SJCRH30 (cell line): ENCODE results near the gene KDSR. TPM values are rescaled to one million over a fixed set of nuclear protein-coding genes. Genes with fewer than 3 reads are reported as not detected.

Source experiments
- DNase-seq, 2 experiments: peaks; one replicate each; pipeline ENCODE4 v3.0.0-alpha.2; 2015 to 2020
- H3K27ac ChIP-seq: fragments of 250-450 bp; sonication (Bioruptor Pico); 2 replicates; pipeline ENCODE4 v1.5.1; 2020; ENCODE audit warnings: mild to moderate bottlenecking, moderate library complexity
- H3K27me3 ChIP-seq: fragments of 250-450 bp; sonication (Bioruptor Pico); 2 replicates; pipeline ENCODE4 v1.5.1; 2020; ENCODE audit warnings: mild to moderate bottlenecking, moderate library complexity
- H3K36me3 ChIP-seq: fragments of 250-450 bp; sonication (Bioruptor Pico); 2 replicates; pipeline ENCODE4 v1.5.1; 2020; ENCODE audit warnings: mild to moderate bottlenecking, moderate library complexity
- H3K4me1 ChIP-seq: fragments of 250-450 bp; sonication (Bioruptor Pico); 2 replicates; pipeline ENCODE4 v1.5.1; 2020; ENCODE audit warnings: mild to moderate bottlenecking, moderate library complexity
- H3K4me3 ChIP-seq: fragments of 250-450 bp; sonication (Bioruptor Pico); 2 replicates; pipeline ENCODE4 v1.5.1; 2020; ENCODE audit warnings: mild to moderate bottlenecking, moderate library complexity
- H3K9me3 ChIP-seq: fragments of 250-450 bp; sonication (Bioruptor Pico); replicated peaks from 2 replicates; pipeline ENCODE4 v1.5.1; 2020; ENCODE audit warnings: mild to moderate bottlenecking, moderate library complexity
- total RNA-seq: library from RNA; depleted of rRNA; stranded (reverse); fragments of >200 nt; shearing (Covaris generic); gene quantifications from 2 replicates; pipeline ENCODE4 v1.2.3, GENCODE V29; 2014

KDSR gene
- total RNA-seq, 1 experiment from 2014 or later, result 15.3 TPM

- Histone ChIP-seq H3K4me3 (no peak overlapping the region), H3K27me3 (no peaks in the 10 kb centered on the region), H3K4me1 (no peaks in the 10 kb centered on the region), H3K36me3 (no peaks in the 10 kb centered on the region), H3K9me3 (no peaks in the 10 kb centered on the region), H3K27ac (no peak overlapping the region)
- no peak for DNase-seq
Measured at GRCh38 chr18:63311118-63312018, 55.6 kb downstream of the KDSR start.

- H3K36me3 ChIP-seq, result no peaks in the 10 kb centered on the region
- H3K4me3 ChIP-seq, result no peak overlapping the region
- H3K27ac ChIP-seq, result no peak overlapping the region
- H3K9me3 ChIP-seq, result no peaks in the 10 kb centered on the region
- no peak for DNase-seq
- H3K27me3 ChIP-seq, result no peaks in the 10 kb centered on the region
- no peaks in the 10 kb centered on the region for H3K4me1 ChIP-seq
Measured at GRCh38 chr18:63309422-63309821, 57.6 kb downstream of the KDSR start.

GRCh38 chr18:63307551-63308200, 59.3 kb downstream of the KDSR start:
- Histone ChIP-seq H3K36me3 (no peaks in the 10 kb centered on the region), H3K27me3 (no peaks in the 10 kb centered on the region), H3K4me3 (no peak overlapping the region), H3K27ac (no peak overlapping the region), H3K9me3 (no peaks in the 10 kb centered on the region), H3K4me1 (no peaks in the 10 kb centered on the region)
- no peak for DNase-seq

GRCh38 chr18:63306819-63307550, 60.0 kb downstream of the KDSR start:
- DNase-seq, result no peak
- Histone ChIP-seq H3K4me1 (no peaks in the 10 kb centered on the region), H3K36me3 (no peaks in the 10 kb centered on the region), H3K27me3 (no peaks in the 10 kb centered on the region), H3K4me3 (no peak overlapping the region), H3K27ac (no peak overlapping the region), H3K9me3 (no peaks in the 10 kb centered on the region)

GRCh38 chr18:63306249-63306648, 60.8 kb downstream of the KDSR start:
- Histone ChIP-seq H3K27ac (no peak overlapping the region), H3K4me1 (no peaks in the 10 kb centered on the region), H3K27me3 (no peaks in the 10 kb centered on the region), H3K9me3 (no peaks in the 10 kb centered on the region), H3K4me3 (no peak overlapping the region), H3K36me3 (no peaks in the 10 kb centered on the region)
- no peak for DNase-seq

GRCh38 chr18:63303547-63303946, 63.5 kb downstream of the KDSR start:
- no peaks in the 10 kb centered on the region for H3K9me3 ChIP-seq
- DNase-seq, result no peak
- H3K4me3 ChIP-seq, result no peak overlapping the region
- H3K27ac ChIP-seq, result no peak overlapping the region
- H3K27me3 ChIP-seq, result no peaks in the 10 kb centered on the region
- no peaks in the 10 kb centered on the region for H3K36me3 ChIP-seq
- no peaks in the 10 kb centered on the region for H3K4me1 ChIP-seq

- Histone ChIP-seq H3K36me3 (no peaks in the 10 kb centered on the region), H3K27me3 (no peaks in the 10 kb centered on the region), H3K4me1 (no peaks in the 10 kb centered on the region)
Measured at GRCh38 chr18:63302636-63303405, 64.2 kb downstream of the KDSR start.

GRCh38 chr18:63302220-63302619, 64.8 kb downstream of the KDSR start:
- Histone ChIP-seq H3K4me1 (no peaks in the 10 kb centered on the region), H3K9me3 (no peaks in the 10 kb centered on the region), H3K27ac (no peak overlapping the region), H3K27me3 (no peaks in the 10 kb centered on the region), H3K4me3 (no peak overlapping the region), H3K36me3 (no peaks in the 10 kb centered on the region)
- no peak for DNase-seq

More at GRCh38 chr18:63302636-63303405, 64.2 kb downstream of the KDSR start:
- no peak for DNase-seq
- no peak overlapping the region for H3K4me3 ChIP-seq
- H3K9me3 ChIP-seq, result no peaks in the 10 kb centered on the region
- no peak overlapping the region for H3K27ac ChIP-seq

- H3K27me3 ChIP-seq, result no peaks in the 10 kb centered on the region
- H3K4me1 ChIP-seq, result no peaks in the 10 kb centered on the region
- no peak overlapping the region for H3K27ac ChIP-seq
- DNase-seq, result no peak
- no peak overlapping the region for H3K4me3 ChIP-seq
- H3K9me3 ChIP-seq, result no peaks in the 10 kb centered on the region
- H3K36me3 ChIP-seq, result no peaks in the 10 kb centered on the region
Measured at GRCh38 chr18:63301434-63301833, 65.6 kb downstream of the KDSR start.

GRCh38 chr18:63299837-63300745, 66.9 kb downstream of the KDSR start:
- Histone ChIP-seq H3K4me3 (no peak overlapping the region), H3K36me3 (no peaks in the 10 kb centered on the region), H3K9me3 (no peaks in the 10 kb centered on the region), H3K4me1 (no peaks in the 10 kb centered on the region), H3K27me3 (no peaks in the 10 kb centered on the region), H3K27ac (no peak overlapping the region)
- DNase-seq, result no peak

GRCh38 chr18:63298400-63299365, 68.3 kb downstream of the KDSR start:
- no peaks in the 10 kb centered on the region for H3K9me3 ChIP-seq
- H3K36me3 ChIP-seq, result no peaks in the 10 kb centered on the region
- no peak overlapping the region for H3K4me3 ChIP-seq
- DNase-seq, result no peak
- no peaks in the 10 kb centered on the region for H3K27me3 ChIP-seq
- no peak overlapping the region for H3K27ac ChIP-seq
- H3K4me1 ChIP-seq, result no peaks in the 10 kb centered on the region

GRCh38 chr18:63297687-63298399, 69.2 kb downstream of the KDSR start:
- no peaks in the 10 kb centered on the region for H3K4me1 ChIP-seq
- no peaks in the 10 kb centered on the region for H3K27me3 ChIP-seq
- H3K9me3 ChIP-seq, result no peaks in the 10 kb centered on the region
- no peak for DNase-seq
- H3K4me3 ChIP-seq, result no peak overlapping the region
- no peaks in the 10 kb centered on the region for H3K36me3 ChIP-seq
- H3K27ac ChIP-seq, result no peak overlapping the region
